ENCODE measurements around the gene PPP4R4. TPM values are rescaled to one million over a fixed set of nuclear protein-coding genes. Genes with fewer than 3 reads are reported as not detected.
A peak's percentile ranks its signal among the peaks of the same experiment; 100 is the strongest.
"Not testable (repeated sequence)": the region's sequence is repeated elsewhere in the genome, so short reads cannot be mapped to it uniquely, and the experiment has no call there.

The PPP4R4 gene
- total RNA-seq, 2 donors from 2014 or later: 0.28 TPM; not detected in 1

DNA sequence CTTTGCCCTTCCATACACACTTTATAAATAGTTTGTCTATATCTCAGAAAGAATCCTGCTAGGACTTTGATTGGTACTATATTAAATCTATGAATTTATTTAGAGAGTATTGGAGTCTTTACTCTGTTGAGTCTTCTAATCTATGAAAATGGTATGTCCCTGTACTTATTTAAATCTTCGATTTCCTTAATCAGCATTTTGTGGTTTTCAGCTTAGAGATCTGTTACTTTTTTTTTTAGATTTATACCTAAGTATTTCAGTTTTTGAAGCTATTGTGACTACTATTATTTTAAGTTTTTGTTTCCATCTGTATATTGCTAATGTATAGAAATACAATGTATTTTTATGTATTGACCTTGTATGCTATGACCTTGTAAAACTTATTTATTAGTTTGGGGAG is 31.3 kb upstream of the PPP4R4 start:
- ATAC-seq: no peak
- intact Hi-C loops (cut with DNase I, micrococcal nuclease): no loop called here

GRCh38 chr14:94143239-94143638 is 30.9 kb upstream of the PPP4R4 start:
- intact Hi-C loops (cut with DNase I, micrococcal nuclease): no loop called here
- ATAC-seq (no peak), DNase-seq (no peak)

More for the DNA sequence above, 31.3 kb upstream of the PPP4R4 start:
- no peak for DNase-seq

DNA sequence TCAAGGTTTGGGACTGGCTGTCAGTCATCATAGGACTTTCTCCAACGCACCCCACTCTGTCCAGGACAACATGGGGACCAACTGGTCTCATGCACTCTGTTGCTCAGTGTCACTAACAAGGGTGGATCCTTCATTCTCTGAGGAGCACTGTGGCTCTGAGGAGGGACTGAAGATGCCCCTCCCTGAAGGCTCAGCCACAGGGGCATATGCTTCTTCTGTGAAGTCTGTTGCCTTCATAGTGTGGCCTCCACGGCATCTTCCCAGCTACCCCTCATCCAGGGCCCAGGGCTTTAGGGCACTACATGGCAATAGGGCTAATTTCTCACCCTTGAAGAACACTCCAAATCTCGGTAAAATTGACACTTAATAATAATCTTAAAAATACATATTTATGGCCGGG is 30.4 kb upstream of the PPP4R4 start:
- DNase-seq (no peak), ATAC-seq (no peak)
- intact Hi-C loops (cut with DNase I, micrococcal nuclease): no loop called here

- DNase-seq (no peak), ATAC-seq (no peak)
- intact Hi-C loops (cut with DNase I, micrococcal nuclease): no loop called here
These were observed 29.4 kb upstream of the PPP4R4 start for GRCh38 chr14:94144765-94145164.

GRCh38 chr14:94145902-94146527 is 28.1 kb upstream of the PPP4R4 start:
- no peak for ATAC-seq
- intact Hi-C loops (cut with DNase I, micrococcal nuclease): no loop called here
- no peak for DNase-seq

GRCh38 chr14:94152676-94153075 is 21.4 kb upstream of the PPP4R4 start:
- no peak for ATAC-seq
- intact Hi-C loops (cut with DNase I, micrococcal nuclease): no loop called here
- DNase-seq: no peak

DNA sequence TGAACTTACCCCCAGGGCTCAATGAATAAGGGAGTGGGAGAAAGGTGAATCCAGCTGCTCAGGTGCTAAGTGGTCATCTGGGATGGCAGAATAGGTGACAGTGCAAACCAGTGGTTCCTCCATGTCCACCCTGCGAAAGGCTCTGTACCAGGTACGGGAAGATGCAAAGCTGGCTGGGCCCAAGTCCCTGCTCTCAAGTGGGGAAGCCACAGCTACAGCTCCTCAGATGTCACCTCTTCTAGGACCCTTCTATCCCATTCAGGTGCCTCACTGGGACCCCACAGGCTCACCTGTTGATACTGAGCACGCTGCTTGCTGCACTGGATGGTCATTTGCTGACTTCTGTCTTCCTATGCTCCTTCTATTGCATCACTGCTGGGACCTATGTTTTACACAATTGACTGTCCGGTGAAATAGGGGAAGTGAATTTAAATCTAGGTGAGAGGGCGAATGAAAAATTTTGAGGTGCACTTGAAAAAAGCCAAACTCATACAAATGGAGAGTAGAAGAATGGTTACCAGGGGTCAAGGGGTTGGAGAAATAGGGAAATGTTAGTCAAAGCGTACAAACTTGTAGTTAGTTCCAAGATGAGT is 20.3 kb upstream of the PPP4R4 start:
- DNase-seq (no peak), ATAC-seq (no peak)
- intact Hi-C loops (cut with DNase I, micrococcal nuclease): no loop called here

DNA sequence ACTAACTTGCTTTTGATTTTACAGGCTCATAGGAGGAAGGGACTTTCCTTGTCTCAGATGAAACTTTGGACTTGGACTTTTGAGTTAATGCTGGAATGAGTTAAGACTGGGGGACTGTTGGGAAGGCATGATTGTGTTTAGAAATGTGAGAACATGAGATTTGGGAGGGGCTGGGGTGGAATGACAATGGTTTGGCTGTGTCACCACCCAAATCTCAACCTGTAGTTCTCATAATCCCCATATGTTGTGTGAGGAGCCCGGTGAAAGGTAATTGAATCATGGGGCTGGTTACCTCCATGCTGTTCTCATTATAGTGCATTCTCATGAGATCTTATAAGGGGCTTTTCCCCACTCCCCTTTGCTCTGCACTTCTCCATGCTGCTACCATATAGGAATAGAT is 18.0 kb upstream of the PPP4R4 start:
- intact Hi-C loops (cut with DNase I, micrococcal nuclease); DNase-seq: not testable (repeated sequence)
- ATAC-seq: peak; percentile 12

DNA sequence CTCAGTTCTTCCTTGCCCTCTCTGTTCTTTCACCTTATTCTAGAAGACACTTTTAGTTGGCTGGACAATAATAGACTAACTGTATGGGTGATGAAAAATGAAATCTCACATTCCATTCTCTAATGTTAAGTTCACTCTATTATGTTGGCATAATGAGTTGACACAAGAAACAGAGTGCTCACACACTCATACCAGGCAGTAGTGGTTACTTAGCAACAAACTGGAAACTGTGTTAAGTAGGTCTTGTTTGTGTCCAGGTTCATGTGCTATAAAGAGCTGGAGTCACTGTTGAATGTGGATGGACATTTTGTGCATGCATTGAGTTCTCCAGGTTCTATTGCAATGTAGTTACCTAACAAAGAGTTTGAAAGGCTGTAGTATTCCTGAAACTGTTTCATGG is 16.9 kb upstream of the PPP4R4 start:
- DNase-seq (no peak), ATAC-seq (peak; percentile 39)
- intact Hi-C loops (cut with DNase I, micrococcal nuclease): no loop called here

DNA sequence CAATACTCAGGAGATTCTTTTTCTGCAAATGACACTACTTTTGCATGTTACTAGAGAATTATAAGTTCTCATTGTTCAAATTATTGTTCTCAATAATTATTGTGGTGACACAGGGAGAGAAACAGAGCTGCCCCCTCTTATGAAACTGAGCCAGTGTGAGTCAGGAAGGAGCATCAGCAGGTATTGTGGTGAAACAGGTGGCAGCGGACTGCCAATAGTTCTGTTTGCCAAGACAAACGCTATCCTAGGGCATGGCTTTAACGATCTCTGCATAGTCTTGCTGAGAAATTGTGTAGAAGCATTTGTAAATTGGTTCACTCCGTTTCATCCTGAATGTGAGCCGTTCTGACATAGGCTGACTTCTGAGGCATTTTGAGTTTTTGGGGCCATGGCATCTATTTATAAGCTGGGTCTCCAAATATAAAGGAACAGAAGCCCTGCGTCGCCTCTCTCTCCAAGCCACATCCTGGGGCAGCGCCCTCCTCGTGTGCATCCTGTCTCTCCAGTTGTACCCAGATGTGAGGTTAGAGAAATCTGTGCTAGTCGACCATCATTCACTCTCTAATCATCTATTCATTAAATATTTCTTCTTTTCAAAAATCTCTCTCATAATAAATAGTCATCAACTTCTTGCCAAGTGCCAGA is 15.8 kb upstream of the PPP4R4 start:
- ATAC-seq (no peak), DNase-seq (no peak)
- intact Hi-C loops (cut with DNase I, micrococcal nuclease): no loop called here

DNA sequence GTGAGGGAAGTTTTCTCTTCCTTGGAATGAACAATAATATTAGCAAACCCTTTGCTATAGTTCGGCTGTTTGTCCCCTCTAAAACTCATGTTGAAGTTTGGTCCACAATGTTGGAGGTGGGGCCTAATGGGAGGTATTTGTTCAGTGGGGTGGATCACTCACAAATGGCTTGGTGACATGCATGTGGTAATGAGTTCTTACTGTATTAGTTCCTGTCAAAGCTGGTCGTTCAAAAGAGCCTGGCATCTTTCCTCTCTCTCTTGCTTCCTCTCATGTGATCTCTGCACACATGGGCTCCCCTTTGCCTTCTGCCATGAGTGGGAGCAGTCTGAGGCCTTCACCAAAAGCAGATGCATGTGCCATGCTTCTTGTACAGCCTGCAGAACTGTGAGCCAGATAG is 13.1 kb upstream of the PPP4R4 start:
- intact Hi-C loops (cut with DNase I, micrococcal nuclease): no loop called here
- ATAC-seq (no peak), DNase-seq (no peak)

DNA sequence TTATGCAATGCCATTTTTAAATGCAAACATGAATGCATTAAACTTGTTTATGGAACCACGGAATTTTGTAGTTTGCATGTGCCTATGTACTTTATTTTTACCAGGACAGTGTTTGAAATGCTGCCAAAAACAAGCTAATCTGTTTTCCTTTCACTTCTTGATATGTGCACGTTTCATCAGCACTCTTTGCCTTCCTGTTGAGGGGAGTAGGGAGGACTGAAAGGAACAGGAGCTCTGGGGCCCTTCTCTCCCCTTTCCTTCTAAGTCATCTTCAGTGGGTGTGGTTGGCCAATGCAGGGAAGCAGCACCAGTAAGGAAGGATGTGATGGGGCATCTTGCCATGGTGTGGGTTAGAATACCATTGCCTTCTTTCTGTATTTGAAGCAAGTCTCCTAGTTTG is 12.1 kb upstream of the PPP4R4 start:
- no peak for ATAC-seq
- DNase-seq: no peak
- intact Hi-C loops (cut with DNase I, micrococcal nuclease): no loop called here

DNA sequence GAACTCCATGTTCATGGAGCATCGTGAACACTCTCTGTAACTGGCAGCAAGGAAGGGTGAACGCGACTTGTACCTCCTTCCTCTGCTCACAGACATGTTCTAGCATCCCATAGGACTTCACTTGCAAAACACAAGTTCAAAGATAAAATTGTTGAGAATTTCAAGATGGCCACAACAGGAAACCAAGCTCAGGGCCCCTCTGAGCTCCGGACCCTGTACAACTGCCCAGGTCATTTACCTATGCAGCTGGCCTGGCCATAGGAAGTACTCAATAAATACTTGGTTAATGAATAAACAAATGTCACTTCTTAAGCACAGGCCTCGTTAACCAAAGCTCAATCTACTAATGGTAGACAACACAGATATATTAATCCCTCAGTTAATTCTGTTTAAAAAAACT is 11.7 kb upstream of the PPP4R4 start:
- intact Hi-C loops (cut with DNase I, micrococcal nuclease): no loop called here
- DNase-seq: no peak

GRCh38 chr14:94163796-94164195 is 10.3 kb upstream of the PPP4R4 start:
- intact Hi-C loops (cut with DNase I, micrococcal nuclease): no loop called here
- no peak for DNase-seq
- no peak for ATAC-seq

More for the DNA sequence above, 11.7 kb upstream of the PPP4R4 start:
- no peak for ATAC-seq

DNA sequence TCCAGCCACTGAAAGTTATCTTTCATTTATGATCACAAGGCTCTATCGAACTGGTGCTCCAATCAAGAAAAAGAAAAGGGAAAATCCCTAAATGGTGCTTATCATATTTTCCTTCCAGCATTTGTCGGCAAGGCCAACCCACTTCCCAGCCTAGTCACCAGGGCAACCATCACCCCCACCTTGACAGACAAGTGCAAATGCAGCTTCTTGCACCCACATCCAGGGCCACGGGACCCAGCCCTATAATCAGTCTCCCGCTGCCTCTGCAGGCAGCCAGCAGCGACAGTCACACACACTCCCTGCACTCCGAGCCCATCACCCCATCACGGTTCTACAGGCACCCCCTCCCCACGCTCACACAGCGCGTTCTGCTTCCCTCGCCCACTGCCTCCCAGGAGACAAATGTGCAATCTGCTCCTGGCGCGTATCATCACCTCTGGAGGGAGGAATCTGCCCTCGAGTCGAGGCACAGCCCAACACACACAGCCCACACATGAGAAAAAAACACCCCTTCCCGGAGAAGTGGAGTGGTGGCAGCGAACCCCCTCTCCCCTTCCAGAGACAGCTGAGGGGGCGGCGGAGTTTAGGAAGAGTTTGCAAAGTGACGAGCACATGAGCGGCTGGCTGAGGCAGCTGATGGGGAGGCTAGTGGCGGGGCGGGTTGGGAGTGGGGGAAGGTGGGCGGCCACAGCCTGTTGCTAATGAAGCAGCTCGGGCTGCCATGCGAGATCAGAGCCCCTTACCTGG is 9.3 kb upstream of the PPP4R4 start:
- ATAC-seq (no peak), DNase-seq (no peak)
- intact Hi-C loops (cut with DNase I, micrococcal nuclease): no loop called here

DNA sequence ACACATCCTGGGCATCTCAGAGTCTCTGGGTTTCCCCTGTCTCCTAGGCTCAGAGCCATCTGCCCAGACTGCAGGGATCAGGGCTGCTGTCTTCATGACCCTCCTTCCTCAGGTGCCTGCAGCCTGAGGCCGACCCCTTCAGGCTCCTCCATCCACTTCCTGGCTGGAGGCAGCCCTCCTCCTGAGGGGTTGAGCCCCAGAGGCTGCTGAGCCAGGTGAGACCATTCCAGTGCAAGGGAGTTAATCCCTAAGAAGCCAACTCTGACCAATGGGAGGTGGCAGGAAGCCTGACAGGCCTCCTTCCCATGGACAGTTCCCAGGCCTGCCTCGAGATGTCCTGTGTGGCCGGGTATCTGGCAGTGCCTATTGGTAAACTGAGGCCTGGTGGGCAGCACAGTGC is 8.4 kb upstream of the PPP4R4 start:
- intact Hi-C loops (cut with DNase I, micrococcal nuclease): no loop called here
- no peak for DNase-seq
- no peak for ATAC-seq

GRCh38 chr14:94170136-94170535 is 4.0 kb upstream of the PPP4R4 start:
- intact Hi-C loops (cut with DNase I, micrococcal nuclease): no loop called here
- DNase-seq: no peak
- ATAC-seq: no peak

DNA sequence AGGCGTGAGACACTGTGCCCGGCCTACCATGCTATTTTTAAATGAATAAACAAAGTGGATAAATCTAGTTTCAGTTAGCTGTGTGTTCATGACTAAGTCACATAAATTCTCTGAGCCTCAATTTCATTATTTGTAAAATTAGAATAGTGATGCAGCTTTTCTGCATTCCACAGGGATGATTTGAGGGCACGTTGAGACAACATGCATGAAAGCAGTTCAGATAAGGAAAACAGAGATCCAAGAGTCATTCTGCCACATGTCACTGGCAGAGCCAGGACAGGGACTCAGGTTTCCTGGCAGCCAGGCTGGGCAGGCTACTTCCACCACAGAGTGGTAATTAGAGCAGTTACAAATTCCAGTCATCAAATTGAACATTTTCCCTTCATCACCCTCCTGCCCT is 2.9 kb upstream of the PPP4R4 start:
- intact Hi-C loops (cut with DNase I, micrococcal nuclease): no loop called here
- DNase-seq: no peak
- no peak for ATAC-seq

- no peak for DNase-seq
- ATAC-seq: no peak
- intact Hi-C loops (cut with DNase I, micrococcal nuclease): no loop called here
These were observed 1.6 kb upstream of the PPP4R4 start for GRCh38 chr14:94172545-94172944.

DNA sequence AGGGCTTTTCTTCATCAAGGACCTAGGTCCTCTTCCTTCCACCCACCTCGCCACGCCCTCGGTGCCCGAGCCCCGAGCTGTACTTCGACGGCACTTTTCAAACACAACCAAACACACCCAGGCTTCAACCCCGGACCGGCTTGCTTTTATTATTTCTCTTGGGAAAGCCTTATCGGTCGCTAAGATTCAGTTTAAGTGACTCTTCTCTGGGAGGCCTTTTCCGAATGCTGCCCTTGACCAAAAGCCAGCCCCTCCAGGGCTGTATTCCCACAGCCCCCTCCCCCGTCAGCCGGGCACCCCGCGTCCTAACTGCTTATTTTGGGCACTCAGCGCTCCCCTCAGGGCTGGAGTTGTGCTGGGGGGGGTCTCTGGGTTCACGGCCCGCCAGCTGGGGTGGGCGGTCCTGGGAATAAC is 644 bp upstream of the PPP4R4 start:
- intact Hi-C loops (cut with DNase I, micrococcal nuclease): no loop called here
- ATAC-seq (peak; percentile 13), DNase-seq (peak in 1 of 2 donors; percentile 38)
